ENCODE measurements around the gene ADAM8. TPM values are rescaled to one million over a fixed set of nuclear protein-coding genes. Genes with fewer than 3 reads are reported as not detected.

The ADAM8 gene
- total and polyA plus RNA-seq, 10 of the 15 experiments (the other 5 are each of a cell fraction or from before 2014, with no cell fraction given) = 0.37 to 92.7 (median 21.7) TPM

GRCh38 chr10:133243593-133243992, 33.1 kb downstream of the ADAM8 start (continued):
- TF ChIP-seq USF2 (IDR thresholded peaks at IDR 0.05; ENCODE audit: borderline replicate concordance, low read depth, low read length) (no peak), ETV6 (conservative IDR thresholded peaks at IDR 0.05 in 1 of 2, IDR thresholded peaks at IDR 0.05 in 1 of 2; ENCODE audit: borderline replicate concordance in 1 of 2, low read depth in 1 of 2) (no peak), JUND (IDR thresholded peaks at IDR 0.05; ENCODE audit: low read depth, low read length) (no peak), BMI1 (IDR thresholded peaks at IDR 0.05; ENCODE audit: borderline replicate concordance) (no peak)

GRCh38 chr10:133242611-133243356, 33.9 kb downstream of the ADAM8 start:
- Histone ChIP-seq H3K4me2 (ENCODE audit: control insufficient read depth, insufficient read depth) (no peak overlapping the region), H4K20me1 (ENCODE audit: control insufficient read depth, insufficient read depth) (no peaks in the 10 kb centered on the region; the same call in 1 of the 2 replicates), H3K4me3 (no peak overlapping the region), H3K4me1 (ENCODE audit: control insufficient read depth, insufficient read depth, low read length) (peaks cover 15% of the 10 kb centered on the region), H3K9ac (ENCODE audit: control insufficient read depth, insufficient read depth, low read length) (no peak overlapping the region), H3K27me3 (replicated peaks in 1 of 2; ENCODE audit: control insufficient read depth in 2 of 2, insufficient read depth in 2 of 2, low read length in 1 of 2) (0 out of 4 replicates have a peak, but pooled peaks cover 0 to 1% of the 10 kb centered on the region in 2 experiments), H2AFZ (ENCODE audit: control insufficient read depth, low read depth, low read length) (no peak overlapping the region), H3K27ac (ENCODE audit: control insufficient read depth, insufficient read depth) (no peak overlapping the region), H3K79me2 (ENCODE audit: control insufficient read depth, insufficient read depth, low read length) (no peaks in the 10 kb centered on the region), H3K9me3 (replicated peaks; ENCODE audit: control insufficient read depth, insufficient read depth, low read length) (no peaks in the 10 kb centered on the region), H3K36me3 (ENCODE audit: control insufficient read depth in 2 of 2, insufficient read depth in 2 of 2, low read length in 1 of 2) (no peaks in the 10 kb centered on the region)
- 78% methylated on average over 27 of the region's 27 CpGs for WGBS (ENCODE audit: insufficient coverage, insufficient replicate concordance, low lambda C conversion rate, missing lambda C conversion rate)
- in situ Hi-C loops (cut with MboI) (no loop called here), intact Hi-C loops (cut with micrococcal nuclease; ENCODE audit: unreplicated experiment) (no loop called here)
- FAIRE-seq (no peak), ATAC-seq (no peak), DNase-seq (ENCODE audit: low read depth, low spot score) (no peak)
- BruUV-seq (replicated peaks) = no TSS peak
- CTCF ChIA-PET = no interaction called here
- RAD21 ChIA-PET (ENCODE audit: unreplicated experiment) = no interaction called here
- SMC1A ChIA-PET (ENCODE audit: uncharacterized antibody, unreplicated experiment) = no interaction called here
- POLR2A ChIA-PET = no interaction called here
- TF ChIP-seq BHLHE40 (IDR thresholded peaks at IDR 0.05; ENCODE audit: borderline replicate concordance in 1 of 2, low read depth in 2 of 2, low read length in 1 of 2) (peak in 1 of 2 experiments; percentile 26; a peak in 1 of 4 replicates), MEF2A (IDR thresholded peaks at IDR 0.05; ENCODE audit: insufficient read depth, low read depth, low read length) (no peak), TCF3 (IDR thresholded peaks at IDR 0.05; ENCODE audit: borderline replicate concordance, insufficient read depth, low read depth, low read length) (0 out of 2 replicates have a peak, but pooled peaks have one; percentile 3)
- TF ChIP-seq, protein P1, sequence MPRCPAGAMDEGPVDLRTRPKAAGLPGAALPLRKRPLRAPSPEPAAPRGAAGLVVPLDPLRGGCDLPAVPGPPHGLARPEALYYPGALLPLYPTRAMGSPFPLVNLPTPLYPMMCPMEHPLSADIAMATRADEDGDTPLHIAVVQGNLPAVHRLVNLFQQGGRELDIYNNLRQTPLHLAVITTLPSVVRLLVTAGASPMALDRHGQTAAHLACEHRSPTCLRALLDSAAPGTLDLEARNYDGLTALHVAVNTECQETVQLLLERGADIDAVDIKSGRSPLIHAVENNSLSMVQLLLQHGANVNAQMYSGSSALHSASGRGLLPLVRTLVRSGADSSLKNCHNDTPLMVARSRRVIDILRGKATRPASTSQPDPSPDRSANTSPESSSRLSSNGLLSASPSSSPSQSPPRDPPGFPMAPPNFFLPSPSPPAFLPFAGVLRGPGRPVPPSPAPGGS (IDR thresholded peaks at IDR 0.05; ENCODE audit: borderline replicate concordance, insufficient read depth, low read depth, low read length, poor library complexity, severe bottlenecking) = peak; percentile 73
